Liver (tissue), 9 donors: ENCODE measurements around the gene HOXA5. TPM values are rescaled to one million over a fixed set of nuclear protein-coding genes. Genes with fewer than 3 reads are reported as not detected.

Experiments
- DNase-seq: peaks from one replicate; pipeline ENCODE4 v3.0.0-alpha.2; 2017; ENCODE audit warnings: low spot score
- H3K27ac ChIP-seq, 2 donors: one replicate each; pipeline ENCODE4 v1.7.0; 2013; ENCODE audit warnings: inconsistent platforms in 2 of 2, low read length in 2 of 2, control low read depth in 1 of 2, low read depth in 1 of 2, mild to moderate bottlenecking in 1 of 2
- H3K27me3 ChIP-seq, 4 donors: one replicate each; pipeline versions ENCODE4 v1.6.1 to v1.7.0; 2013; ENCODE audit warnings: low read length in 3 of 4, inconsistent platforms in 1 of 4, mild to moderate bottlenecking in 1 of 4, moderate library complexity in 1 of 4; ENCODE audit not compliant: control insufficient read depth in 4 of 4, insufficient read depth in 4 of 4
- H3K36me3 ChIP-seq, 4 donors: one replicate each; pipeline versions ENCODE4 v1.6.1 to v1.7.0; 2013; ENCODE audit warnings: low read length in 3 of 4, mild to moderate bottlenecking in 3 of 4, low read depth in 1 of 4, moderate library complexity in 1 of 4; ENCODE audit not compliant: control insufficient read depth in 4 of 4, insufficient read depth in 3 of 4
- H3K4me1 ChIP-seq, 4 donors: one replicate each; pipeline versions ENCODE4 v1.6.1 to v1.7.0; 2013; ENCODE audit warnings: low read length in 3 of 4, mild to moderate bottlenecking in 3 of 4, moderate library complexity in 1 of 4; ENCODE audit not compliant: control insufficient read depth in 4 of 4, insufficient read depth in 4 of 4
- H3K4me3 ChIP-seq, 3 donors: one replicate each; pipeline versions ENCODE4 v1.6.1 to v1.7.0; 2013; ENCODE audit warnings: low read length in 3 of 3, control low read depth in 1 of 3, low read depth in 1 of 3, mild to moderate bottlenecking in 1 of 3
- H3K9ac ChIP-seq, 2 donors: one replicate each; pipeline ENCODE4 v1.7.0; 2013; ENCODE audit warnings: low read length in 2 of 2, mild to moderate bottlenecking in 2 of 2, moderate library complexity in 2 of 2, control low read depth in 1 of 2, low read depth in 1 of 2
- H3K9me3 ChIP-seq, 4 donors: one replicate each; pipeline versions ENCODE4 v1.6.1 to v1.7.0; 2013; ENCODE audit warnings: low read length in 3 of 4; ENCODE audit not compliant: control insufficient read depth in 4 of 4
- EGR1 ChIP-seq, 2 donors: IDR thresholded peaks; 2 replicates each; pipeline ENCODE4 v1.6.1; 2016 to 2018; ENCODE audit warnings: antibody characterized with exemption in 2 of 2, low read depth in 2 of 2
- FOXA2 ChIP-seq: IDR thresholded peaks from 2 replicates; pipeline ENCODE4 v1.6.1; 2016; ENCODE audit warnings: antibody characterized with exemption
- HNF4A ChIP-seq, 2 donors: conservative IDR thresholded peaks; 2 replicates each; pipeline ENCODE4 v1.6.1; 2016; ENCODE audit warnings: antibody characterized with exemption in 2 of 2, mild to moderate bottlenecking in 2 of 2
- HNF4G ChIP-seq: IDR thresholded peaks from 2 replicates; pipeline ENCODE4 v1.6.1; 2016; ENCODE audit warnings: antibody characterized with exemption
- JUND ChIP-seq, 2 donors: IDR thresholded peaks; 2 replicates each; pipeline ENCODE4 v1.6.1; 2016; ENCODE audit warnings: antibody characterized with exemption in 2 of 2
- NR2F2 ChIP-seq: IDR thresholded peaks from 2 replicates; pipeline ENCODE4 v1.6.1; 2016; ENCODE audit warnings: antibody characterized with exemption
- RAD21 ChIP-seq, 2 donors: IDR thresholded peaks; 2 replicates each; pipeline ENCODE4 v1.6.1; 2016; ENCODE audit warnings: antibody characterized with exemption in 2 of 2, mild to moderate bottlenecking in 2 of 2
- RXRA ChIP-seq, 2 donors: IDR thresholded peaks; 2 replicates each; pipeline ENCODE4 v1.6.1; 2017 to 2018; ENCODE audit warnings: antibody characterized with exemption in 2 of 2, mild to moderate bottlenecking in 1 of 2
- WGBS: extraction: QIAGEN DNeasy Blood & Tissue Kit; methylation state at CpG from one replicate; pipeline ENCODE4 v1.1.7; 2013; 5-methylcytosine and 5-hydroxymethylcytosine counted together
- polyA plus RNA-seq, 2 donors: library from polyadenylated mRNA; stranded (reverse) in 1 of 2; unstranded in 1 of 2; fragments of 200-250 nt in 1 of 2; fragments of >200 nt in 1 of 2; fragmentation: Nextera tagmentation in 1 of 2; extraction: Ambion mirVana in 1 of 2; gene quantifications; one replicate each; pipeline versions ENCODE4 v1.2.1 to v1.2.3, GENCODE V29; 2013 to 2015
- total RNA-seq, 2 donors: library from RNA; depleted of rRNA; stranded (reverse); fragments of >200 nt; gene quantifications; one replicate each; pipeline ENCODE4 v1.2.3, GENCODE V29; 2014
- TF ChIP-seq, protein P1 (sequence below): IDR thresholded peaks from 2 replicates; pipeline ENCODE4 v1.6.1; 2016; ENCODE audit warnings: antibody characterized with exemption
- TF ChIP-seq, protein P2 (sequence below): fragments of 150-350 bp; IDR thresholded peaks from 2 replicates; pipeline ENCODE4 v1.5.1; 2017; ENCODE audit warnings: improper control_type of control experiment, low read depth, low read length; ENCODE audit not compliant: missing input control
- TF ChIP-seq, protein P3 (sequence below): IDR thresholded peaks from 2 replicates; pipeline ENCODE4 v1.6.1; 2016; ENCODE audit warnings: antibody characterized with exemption
- TF ChIP-seq, protein P4 (sequence below): IDR thresholded peaks from 2 replicates; pipeline ENCODE4 v1.6.1; 2016; ENCODE audit warnings: antibody characterized with exemption, mild to moderate bottlenecking
- TF ChIP-seq, protein P5 (sequence below): IDR thresholded peaks from 2 replicates; pipeline ENCODE4 v1.6.1; 2016; ENCODE audit warnings: antibody characterized with exemption
- donor health status: healthy.
- donor health status: healthy.
- donor health status: healthy.
- donor health status: healthy.
- donor health status: healthy.

HOXA5 gene
- total and polyA plus RNA-seq, 4 donors: 0.40 to 2.1 (median 0.66) TPM

DNA sequence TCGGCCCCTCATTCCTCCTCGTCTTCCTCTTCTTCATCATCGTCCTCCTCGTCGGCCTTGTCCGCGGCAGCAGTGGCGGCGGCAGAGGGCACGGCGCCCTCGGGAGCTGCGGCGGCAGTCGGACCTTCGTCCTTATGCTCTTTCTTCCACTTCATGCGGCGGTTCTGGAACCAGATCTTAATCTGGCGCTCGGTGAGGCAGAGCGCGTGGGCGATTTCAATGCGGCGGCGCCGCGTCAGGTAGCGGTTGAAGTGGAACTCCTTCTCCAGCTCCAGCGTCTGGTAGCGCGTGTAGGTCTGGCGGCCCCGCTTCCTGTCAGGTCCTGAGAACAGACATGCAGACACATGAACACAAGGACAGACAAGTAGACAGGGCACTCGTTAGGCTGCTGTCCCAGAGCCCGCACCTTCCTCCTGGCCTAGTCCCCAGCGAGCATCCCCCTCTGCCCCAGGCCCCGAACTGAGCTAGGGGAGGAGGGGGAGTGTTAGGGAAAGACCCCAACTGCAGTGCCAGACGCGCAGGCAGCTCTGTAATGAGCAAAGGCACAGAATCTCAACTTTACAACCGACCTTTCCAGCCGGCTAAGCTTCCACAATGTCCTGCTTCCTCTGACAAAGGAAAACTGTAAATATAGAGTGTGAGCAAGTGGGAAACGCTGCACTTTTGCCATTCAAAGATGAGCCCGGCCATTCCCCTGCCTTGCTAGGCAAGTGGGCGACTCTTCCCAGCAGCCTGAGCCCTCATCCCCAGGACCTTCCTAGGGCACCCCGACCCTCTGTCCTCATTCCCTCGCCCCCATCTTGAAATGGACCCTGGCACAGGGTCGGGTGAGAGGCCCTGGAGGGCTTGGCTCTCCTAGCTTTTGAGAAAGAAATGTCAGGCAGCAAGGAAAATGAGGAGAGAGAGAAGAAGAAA lies 11.7 kb upstream of the HOXA5 start:
- H3K4me3 ChIP-seq: no peak overlapping the region
- H3K9me3 ChIP-seq: peaks cover 0 to 5% (median 0%) of the 10 kb centered on the region in 4 donors
- peaks cover 11 to 38% (median 20%) of the 10 kb centered on the region in 4 donors for H3K4me1 ChIP-seq
- H3K36me3 ChIP-seq: no peaks in the 10 kb centered on the region
- H3K9ac ChIP-seq: no peak overlapping the region
- 8% methylated on average over 48 of the region's 48 CpGs for WGBS
- DNase-seq: peak; percentile 33
- peaks cover 15 to 54% (median 41%) of the 10 kb centered on the region in 4 donors for H3K27me3 ChIP-seq
- H3K27ac ChIP-seq: no peak overlapping the region
- TF ChIP-seq HNF4A (conservative IDR thresholded peaks at IDR 0.05) (no peak), NR2F2 (no peak), RXRA (IDR thresholded peaks at IDR 0.05) (no peak), JUND (IDR thresholded peaks at IDR 0.05) (no peak)
- TF ChIP-seq, protein P1, sequence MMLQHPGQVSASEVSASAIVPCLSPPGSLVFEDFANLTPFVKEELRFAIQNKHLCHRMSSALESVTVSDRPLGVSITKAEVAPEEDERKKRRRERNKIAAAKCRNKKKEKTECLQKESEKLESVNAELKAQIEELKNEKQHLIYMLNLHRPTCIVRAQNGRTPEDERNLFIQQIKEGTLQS: no peak

DNA sequence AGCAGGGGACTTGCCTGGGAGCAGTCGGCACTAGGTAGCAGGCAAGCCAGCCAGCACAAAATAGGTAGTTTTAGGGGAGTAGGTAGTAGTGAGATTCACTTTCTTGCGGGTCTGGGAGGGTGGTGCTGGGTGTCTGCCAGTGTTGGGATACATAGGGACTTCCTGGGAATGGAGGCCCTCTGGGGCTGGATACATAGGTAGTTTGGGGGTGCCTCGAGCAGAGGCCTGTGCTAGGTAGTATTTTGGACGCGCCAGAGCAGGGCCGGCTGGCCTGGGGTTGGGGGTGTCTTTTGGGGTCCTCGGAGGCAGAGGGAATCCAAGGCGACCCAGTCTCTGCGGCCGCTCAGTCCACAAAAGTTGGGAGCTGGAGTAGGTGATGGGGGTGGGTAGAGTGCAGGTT lies 10.9 kb upstream of the HOXA5 start:
- Histone ChIP-seq H3K4me3 (no peak overlapping the region), H3K9me3 (peaks cover 0 to 5% (median 0%) of the 10 kb centered on the region in 4 donors), H3K4me1 (peaks cover 11 to 36% (median 20%) of the 10 kb centered on the region in 4 donors), H3K9ac (no peak overlapping the region), H3K27me3 (peaks cover 15 to 53% (median 37%) of the 10 kb centered on the region in 4 donors), H3K36me3 (no peaks in the 10 kb centered on the region), H3K27ac (no peak overlapping the region)
- DNase-seq: peak; percentile 30
- WGBS: 26% methylated on average over 10 of the region's 10 CpGs
- TF ChIP-seq, protein P2, sequence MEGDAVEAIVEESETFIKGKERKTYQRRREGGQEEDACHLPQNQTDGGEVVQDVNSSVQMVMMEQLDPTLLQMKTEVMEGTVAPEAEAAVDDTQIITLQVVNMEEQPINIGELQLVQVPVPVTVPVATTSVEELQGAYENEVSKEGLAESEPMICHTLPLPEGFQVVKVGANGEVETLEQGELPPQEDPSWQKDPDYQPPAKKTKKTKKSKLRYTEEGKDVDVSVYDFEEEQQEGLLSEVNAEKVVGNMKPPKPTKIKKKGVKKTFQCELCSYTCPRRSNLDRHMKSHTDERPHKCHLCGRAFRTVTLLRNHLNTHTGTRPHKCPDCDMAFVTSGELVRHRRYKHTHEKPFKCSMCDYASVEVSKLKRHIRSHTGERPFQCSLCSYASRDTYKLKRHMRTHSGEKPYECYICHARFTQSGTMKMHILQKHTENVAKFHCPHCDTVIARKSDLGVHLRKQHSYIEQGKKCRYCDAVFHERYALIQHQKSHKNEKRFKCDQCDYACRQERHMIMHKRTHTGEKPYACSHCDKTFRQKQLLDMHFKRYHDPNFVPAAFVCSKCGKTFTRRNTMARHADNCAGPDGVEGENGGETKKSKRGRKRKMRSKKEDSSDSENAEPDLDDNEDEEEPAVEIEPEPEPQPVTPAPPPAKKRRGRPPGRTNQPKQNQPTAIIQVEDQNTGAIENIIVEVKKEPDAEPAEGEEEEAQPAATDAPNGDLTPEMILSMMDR: no peak
- TF ChIP-seq HNF4G (no peak), JUND (IDR thresholded peaks at IDR 0.05) (no peak), FOXA2 (no peak), RAD21 (IDR thresholded peaks at IDR 0.05) (no peak), EGR1 (IDR thresholded peaks at IDR 0.05; ENCODE audit: low read depth in 2 of 2) (no peak), RXRA (IDR thresholded peaks at IDR 0.05) (no peak), HNF4A (conservative IDR thresholded peaks at IDR 0.05) (no peak)
- TF ChIP-seq, protein P3, sequence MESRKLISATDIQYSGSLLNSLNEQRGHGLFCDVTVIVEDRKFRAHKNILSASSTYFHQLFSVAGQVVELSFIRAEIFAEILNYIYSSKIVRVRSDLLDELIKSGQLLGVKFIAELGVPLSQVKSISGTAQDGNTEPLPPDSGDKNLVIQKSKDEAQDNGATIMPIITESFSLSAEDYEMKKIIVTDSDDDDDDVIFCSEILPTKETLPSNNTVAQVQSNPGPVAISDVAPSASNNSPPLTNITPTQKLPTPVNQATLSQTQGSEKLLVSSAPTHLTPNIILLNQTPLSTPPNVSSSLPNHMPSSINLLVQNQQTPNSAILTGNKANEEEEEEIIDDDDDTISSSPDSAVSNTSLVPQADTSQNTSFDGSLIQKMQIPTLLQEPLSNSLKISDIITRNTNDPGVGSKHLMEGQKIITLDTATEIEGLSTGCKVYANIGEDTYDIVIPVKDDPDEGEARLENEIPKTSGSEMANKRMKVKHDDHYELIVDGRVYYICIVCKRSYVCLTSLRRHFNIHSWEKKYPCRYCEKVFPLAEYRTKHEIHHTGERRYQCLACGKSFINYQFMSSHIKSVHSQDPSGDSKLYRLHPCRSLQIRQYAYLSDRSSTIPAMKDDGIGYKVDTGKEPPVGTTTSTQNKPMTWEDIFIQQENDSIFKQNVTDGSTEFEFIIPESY: no peak
- TF ChIP-seq, protein P4, sequence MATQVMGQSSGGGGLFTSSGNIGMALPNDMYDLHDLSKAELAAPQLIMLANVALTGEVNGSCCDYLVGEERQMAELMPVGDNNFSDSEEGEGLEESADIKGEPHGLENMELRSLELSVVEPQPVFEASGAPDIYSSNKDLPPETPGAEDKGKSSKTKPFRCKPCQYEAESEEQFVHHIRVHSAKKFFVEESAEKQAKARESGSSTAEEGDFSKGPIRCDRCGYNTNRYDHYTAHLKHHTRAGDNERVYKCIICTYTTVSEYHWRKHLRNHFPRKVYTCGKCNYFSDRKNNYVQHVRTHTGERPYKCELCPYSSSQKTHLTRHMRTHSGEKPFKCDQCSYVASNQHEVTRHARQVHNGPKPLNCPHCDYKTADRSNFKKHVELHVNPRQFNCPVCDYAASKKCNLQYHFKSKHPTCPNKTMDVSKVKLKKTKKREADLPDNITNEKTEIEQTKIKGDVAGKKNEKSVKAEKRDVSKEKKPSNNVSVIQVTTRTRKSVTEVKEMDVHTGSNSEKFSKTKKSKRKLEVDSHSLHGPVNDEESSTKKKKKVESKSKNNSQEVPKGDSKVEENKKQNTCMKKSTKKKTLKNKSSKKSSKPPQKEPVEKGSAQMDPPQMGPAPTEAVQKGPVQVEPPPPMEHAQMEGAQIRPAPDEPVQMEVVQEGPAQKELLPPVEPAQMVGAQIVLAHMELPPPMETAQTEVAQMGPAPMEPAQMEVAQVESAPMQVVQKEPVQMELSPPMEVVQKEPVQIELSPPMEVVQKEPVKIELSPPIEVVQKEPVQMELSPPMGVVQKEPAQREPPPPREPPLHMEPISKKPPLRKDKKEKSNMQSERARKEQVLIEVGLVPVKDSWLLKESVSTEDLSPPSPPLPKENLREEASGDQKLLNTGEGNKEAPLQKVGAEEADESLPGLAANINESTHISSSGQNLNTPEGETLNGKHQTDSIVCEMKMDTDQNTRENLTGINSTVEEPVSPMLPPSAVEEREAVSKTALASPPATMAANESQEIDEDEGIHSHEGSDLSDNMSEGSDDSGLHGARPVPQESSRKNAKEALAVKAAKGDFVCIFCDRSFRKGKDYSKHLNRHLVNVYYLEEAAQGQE: no peak
- TF ChIP-seq, protein P5, sequence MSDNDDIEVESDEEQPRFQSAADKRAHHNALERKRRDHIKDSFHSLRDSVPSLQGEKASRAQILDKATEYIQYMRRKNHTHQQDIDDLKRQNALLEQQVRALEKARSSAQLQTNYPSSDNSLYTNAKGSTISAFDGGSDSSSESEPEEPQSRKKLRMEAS: no peak
- TF ChIP-seq, protein P1: no peak
